GM19452 (cell line): ENCODE data around the gene HLA-E.
"Not testable (repeated sequence)": the region's sequence is repeated elsewhere in the genome, so short reads cannot be mapped to it uniquely, and the experiment has no call there.

Source experiments
- ATAC-seq: cut with Tn5 transposase; IDR thresholded peaks from one replicate; pipeline ENCODE4 v1.9.1; 2021; ENCODE audit not compliant: unreplicated experiment

HLA-E gene

DNA sequence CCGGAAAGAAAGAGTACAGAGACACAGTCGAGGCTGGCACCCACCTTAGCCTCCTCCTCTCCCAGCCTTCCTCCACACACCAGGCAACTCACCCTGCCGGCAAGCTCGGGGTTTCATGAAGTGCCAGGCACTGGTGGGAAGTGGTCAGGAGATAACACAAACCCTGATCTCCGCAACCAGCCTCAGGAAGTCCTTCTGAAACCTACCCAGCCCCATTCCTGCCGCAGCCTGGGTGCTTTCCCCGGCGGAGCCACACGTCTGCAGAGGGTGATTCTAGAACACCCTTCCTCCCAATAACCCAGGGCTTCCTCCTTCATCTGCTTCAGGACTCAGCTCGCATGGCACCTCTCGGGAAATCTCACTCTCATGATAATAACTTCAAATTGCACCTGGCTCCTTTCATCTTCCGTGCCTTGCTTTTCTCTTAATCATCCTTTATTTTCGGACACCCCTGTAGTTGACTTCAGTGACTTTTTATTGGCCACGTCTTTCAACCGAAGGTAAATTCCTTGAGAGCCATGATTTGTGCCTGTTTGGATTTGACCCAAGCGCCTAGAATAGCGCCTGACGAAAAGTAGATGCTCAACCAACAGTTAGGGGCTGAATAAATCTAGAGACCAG is 8.7 kb upstream of the HLA-E start:
- no peak for ATAC-seq

DNA sequence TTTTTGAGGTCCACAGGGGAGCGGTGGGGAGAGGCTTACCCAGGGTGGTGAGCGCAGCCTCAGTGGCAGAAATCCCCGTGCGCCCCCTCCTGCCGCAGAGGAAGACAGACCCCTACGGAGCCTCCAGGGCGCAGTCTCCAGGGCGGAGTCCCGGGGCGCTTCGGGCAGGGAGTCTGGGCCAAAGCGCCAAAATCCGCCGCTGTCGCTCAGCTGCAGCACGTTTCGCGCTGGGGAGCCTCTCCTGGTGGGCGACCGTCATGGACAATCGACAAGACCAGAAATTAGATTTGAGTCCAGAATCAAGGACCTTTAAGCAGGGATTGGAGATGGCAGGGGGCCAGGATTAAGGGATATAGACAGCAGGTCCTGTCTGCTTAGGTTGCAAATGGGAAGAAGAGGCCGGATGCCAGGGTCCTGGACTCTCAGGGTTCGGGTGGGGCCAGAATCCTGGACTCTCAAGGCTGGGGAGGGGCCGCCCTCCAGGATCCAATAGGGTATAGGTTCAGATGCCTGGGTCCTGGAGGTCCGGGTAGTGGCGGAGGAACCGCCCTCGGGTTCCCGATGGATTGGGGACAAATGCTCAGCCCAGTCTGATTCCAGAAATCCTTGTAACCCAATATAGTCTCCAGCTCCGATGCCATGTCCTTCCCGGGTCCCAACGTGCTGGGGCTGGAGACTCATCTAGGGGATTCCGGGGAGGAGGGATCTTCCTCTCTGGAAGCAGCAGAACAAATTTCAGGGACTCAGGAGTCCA is 7.9 kb upstream of the HLA-E start:
- ATAC-seq = no peak

DNA sequence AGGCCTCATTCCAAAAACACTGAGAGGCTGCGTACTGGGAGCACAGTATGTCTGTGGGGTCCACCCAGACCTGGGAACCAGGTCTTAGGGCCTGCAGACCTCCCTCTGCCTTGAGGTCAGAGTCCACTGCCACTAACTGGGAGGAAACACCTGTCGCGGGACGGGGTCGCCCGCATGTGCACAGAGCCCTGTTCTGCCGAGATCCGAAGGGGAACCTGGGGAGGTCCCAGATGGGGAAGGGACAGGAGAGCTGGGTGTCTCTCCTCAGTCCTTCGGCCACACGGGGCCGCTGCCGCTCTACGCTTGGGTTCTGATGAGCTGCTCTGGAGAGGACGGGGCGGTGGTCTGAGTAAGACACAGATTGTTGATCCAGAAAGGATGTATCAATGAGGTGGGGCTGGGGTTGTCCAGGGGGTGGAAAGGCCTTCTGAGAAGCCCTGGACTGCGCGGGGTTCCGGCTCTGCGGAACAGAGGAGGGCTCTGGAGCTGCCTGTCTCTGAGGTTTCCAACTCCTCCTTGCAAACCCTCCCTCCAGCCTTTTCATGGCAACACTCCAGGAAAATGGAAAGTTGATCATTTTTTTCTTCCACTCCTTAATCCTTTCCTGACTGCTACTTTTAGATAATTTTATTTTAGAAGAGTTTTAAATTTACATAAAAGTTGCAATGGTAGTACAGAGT is 7.2 kb upstream of the HLA-E start:
- ATAC-seq = not testable (repeated sequence)

- no peak for ATAC-seq
These were observed 5.5 kb upstream of the HLA-E start for GRCh38 chr6:30483677-30484279.

DNA sequence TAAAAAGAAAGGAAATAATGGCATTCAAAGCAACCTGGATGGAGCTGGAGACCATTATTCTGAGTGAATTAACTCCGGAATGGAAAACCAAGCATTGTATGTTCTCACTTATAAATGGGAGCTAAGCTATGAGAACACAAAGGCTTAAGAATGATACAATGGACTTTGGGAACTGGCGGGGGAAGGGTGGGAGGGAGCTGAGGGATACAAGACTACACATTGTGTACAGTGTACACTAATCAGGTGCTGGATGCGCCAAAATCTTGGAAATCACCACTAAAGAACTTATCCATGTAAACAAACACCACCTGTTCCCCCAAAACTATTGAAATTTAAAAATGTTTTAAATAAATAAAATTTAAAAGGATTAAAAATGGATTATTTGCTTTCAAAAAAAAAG is 4.1 kb upstream of the HLA-E start:
- ATAC-seq = no peak

GRCh38 chr6:30487926-30488325 is 1.4 kb upstream of the HLA-E start:
- no peak for ATAC-seq

- not testable (repeated sequence) for ATAC-seq
These were observed 620 bp upstream of the HLA-E start for GRCh38 chr6:30488697-30489080.

- ATAC-seq = no peak
These were observed 942 bp downstream of the HLA-E start for GRCh38 chr6:30490026-30490876.

DNA sequence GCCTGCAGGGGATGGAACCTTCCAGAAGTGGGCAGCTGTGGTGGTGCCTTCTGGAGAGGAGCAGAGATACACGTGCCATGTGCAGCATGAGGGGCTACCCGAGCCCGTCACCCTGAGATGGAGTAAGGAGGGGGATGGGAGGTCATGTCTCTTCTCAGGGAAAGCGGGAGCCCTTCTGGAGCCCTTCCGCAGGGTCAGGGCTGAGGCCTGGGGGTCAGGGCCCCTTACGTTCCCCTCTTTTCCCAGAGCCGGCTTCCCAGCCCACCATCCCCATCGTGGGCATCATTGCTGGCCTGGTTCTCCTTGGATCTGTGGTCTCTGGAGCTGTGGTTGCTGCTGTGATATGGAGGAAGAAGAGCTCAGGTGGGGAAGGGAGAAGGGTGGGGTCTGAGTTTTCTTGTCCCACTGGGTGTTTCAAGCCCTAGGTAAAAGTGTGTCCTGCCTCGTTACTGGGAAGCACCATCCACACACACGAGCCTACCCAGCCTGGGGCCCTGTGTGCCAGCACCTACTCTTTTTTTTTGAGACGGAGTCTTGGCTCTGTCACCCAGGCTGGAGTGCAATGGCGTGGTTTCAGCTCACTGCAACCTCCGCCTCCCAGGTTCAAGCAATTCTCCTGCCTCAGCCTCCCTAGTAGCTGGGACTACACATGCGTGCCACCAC is 2.1 kb downstream of the HLA-E start:
- ATAC-seq = not testable (repeated sequence)

GRCh38 chr6:30491991-30492952 is 3.0 kb downstream of the HLA-E start:
- no peak for ATAC-seq

DNA sequence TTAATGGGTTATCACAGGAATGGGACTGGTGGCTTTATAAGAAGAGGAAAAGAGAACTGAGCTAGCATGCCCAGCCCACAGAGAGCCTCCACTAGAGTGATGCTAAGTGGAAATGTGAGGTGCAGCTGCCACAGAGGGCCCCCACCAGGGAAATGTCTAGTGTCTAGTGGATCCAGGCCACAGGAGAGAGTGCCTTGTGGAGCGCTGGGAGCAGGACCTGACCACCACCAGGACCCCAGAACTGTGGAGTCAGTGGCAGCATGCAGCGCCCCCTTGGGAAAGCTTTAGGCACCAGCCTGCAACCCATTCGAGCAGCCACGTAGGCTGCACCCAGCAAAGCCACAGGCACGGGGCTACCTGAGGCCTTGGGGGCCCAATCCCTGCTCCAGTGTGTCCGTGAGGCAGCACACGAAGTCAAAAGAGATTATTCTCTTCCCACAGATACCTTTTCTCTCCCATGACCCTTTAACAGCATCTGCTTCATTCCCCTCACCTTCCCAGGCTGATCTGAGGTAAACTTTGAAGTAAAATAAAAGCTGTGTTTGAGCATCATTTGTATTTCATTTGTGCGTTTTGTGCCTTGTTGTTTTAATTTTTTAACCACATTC is 4.4 kb downstream of the HLA-E start:
- ATAC-seq = no peak

DNA sequence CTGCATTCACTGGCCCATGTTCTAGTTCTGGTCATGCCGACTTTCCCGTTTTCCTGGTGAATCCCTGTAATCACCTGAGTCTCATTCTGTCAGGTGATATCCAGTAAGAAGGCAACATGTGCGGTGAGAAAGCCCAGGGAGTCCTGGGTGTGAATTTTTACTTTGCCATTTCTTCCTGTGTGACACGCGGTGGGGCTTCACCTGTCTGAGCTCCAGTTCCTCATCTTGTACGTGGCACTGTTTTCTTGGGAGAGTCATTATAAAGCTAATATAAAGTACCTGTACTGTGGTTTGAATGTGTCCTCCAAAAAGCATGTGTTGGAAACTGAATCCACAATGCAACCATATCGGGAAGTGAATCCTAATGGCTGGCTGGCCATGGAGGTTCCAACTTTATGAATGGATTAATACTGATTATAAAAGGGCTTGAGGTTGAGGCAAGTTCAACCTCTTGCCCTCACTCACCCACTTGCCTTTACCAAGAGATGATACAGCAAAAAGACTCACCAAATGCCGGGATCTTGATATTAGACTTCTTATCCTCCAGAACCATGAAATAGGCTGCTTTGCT is 5.1 kb downstream of the HLA-E start:
- ATAC-seq = no peak

GRCh38 chr6:30495060-30495459 is 5.8 kb downstream of the HLA-E start:
- not testable (repeated sequence) for ATAC-seq

DNA sequence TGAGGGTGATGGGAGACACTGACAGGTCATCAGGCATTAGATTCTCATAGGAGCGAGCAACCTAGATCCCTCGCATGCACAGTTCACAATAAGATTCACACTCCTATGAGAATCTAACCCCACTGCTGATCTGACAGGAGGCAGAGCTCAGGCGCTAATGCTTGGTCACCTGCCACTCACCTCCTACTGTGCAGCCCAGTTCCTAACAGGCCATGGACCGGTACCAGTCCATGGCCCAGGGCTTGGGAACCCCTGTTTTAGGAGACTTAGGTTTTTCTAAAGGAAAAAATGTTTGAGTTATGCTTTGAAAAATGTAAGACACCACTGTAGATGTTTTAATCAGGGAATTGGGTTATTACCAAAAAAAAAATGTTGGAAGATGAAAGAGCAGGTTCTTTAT is 6.7 kb downstream of the HLA-E start:
- ATAC-seq = no peak

- not testable (repeated sequence) for ATAC-seq
These were observed 7.9 kb downstream of the HLA-E start for GRCh38 chr6:30497261-30497599.

GRCh38 chr6:30497714-30498113 is 8.4 kb downstream of the HLA-E start:
- no peak for ATAC-seq

DNA sequence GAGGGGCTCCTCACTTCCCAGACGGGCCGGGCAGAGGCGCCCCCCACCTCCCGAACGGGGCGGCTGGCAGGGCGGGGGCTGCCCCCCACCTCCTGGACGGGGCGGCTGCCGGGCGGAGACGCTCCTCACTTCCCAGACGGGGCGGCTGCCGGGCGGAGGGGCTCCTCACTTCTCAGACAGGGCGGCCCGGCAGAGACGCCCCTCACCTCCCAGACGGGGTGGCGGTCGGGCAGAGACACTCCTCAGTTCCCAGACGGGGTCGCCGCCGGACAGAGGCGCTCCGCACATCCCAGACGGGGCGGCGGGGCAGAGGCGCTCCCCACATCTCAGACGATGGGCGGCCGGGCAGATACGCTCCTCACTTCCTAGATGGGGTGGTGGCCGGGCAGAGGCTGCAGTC is 9.4 kb downstream of the HLA-E start:
- ATAC-seq = not testable (repeated sequence)
